Measurements from ENCODE around the gene DMRT1.
"Not testable (repeated sequence)": the region's sequence is repeated elsewhere in the genome, so short reads cannot be mapped to it uniquely, and the experiment has no call there.

Gene DMRT1

GRCh38 chr9:849431-849830 lies 7.9 kb downstream of the DMRT1 start:
- TF ChIP-seq Cebpa-rat (IDR thresholded peaks at IDR 0.05): no peak
- Histone ChIP-seq H3K4me1 (no peaks in the 10 kb centered on the region), H4K20me1 (no peaks in the 10 kb centered on the region), H3K4me2 (no peak overlapping the region), H3K27ac (no peak overlapping the region), H3K4me3 (no peak overlapping the region), H3K9me3 (no peaks in the 10 kb centered on the region), H3K9ac (no peak overlapping the region), H3K27me3 (no peaks in the 10 kb centered on the region), H3K36me3 (no peaks in the 10 kb centered on the region)

- Histone ChIP-seq H3K36me3 (no peaks in the 10 kb centered on the region), H4K20me1 (no peaks in the 10 kb centered on the region), H3K9me3 (no peaks in the 10 kb centered on the region), H3K4me1 (no peaks in the 10 kb centered on the region), H3K27ac (no peak overlapping the region), H3K27me3 (no peaks in the 10 kb centered on the region), H3K4me2 (no peak overlapping the region), H3K9ac (no peak overlapping the region), H3K4me3 (no peak overlapping the region)
- no peak for TF ChIP-seq Cebpa-rat (IDR thresholded peaks at IDR 0.05)
Measured at GRCh38 chr9:852539-852938, 11.0 kb downstream of the DMRT1 start.

GRCh38 chr9:859251-859650 lies 17.8 kb downstream of the DMRT1 start:
- no peak overlapping the region for H3K9ac ChIP-seq
- H3K4me3 ChIP-seq: no peak overlapping the region
- no peak for TF ChIP-seq Cebpa-rat (IDR thresholded peaks at IDR 0.05)
- no peaks in the 10 kb centered on the region for H4K20me1 ChIP-seq
- peaks cover 3% of the 10 kb centered on the region for H3K9me3 ChIP-seq
- H3K36me3 ChIP-seq: no peaks in the 10 kb centered on the region
- H3K4me2 ChIP-seq: peak overlapping the region; percentile 68
- H3K27ac ChIP-seq: no peak overlapping the region
- H3K4me1 ChIP-seq: peaks cover 15% of the 10 kb centered on the region
- H3K27me3 ChIP-seq: no peaks in the 10 kb centered on the region

GRCh38 chr9:860706-861105 lies 19.2 kb downstream of the DMRT1 start:
- Histone ChIP-seq H3K4me3 (no peak overlapping the region), H4K20me1 (no peaks in the 10 kb centered on the region), H3K4me1 (peaks cover 15% of the 10 kb centered on the region), H3K4me2 (no peak overlapping the region), H3K9me3 (peaks cover 3% of the 10 kb centered on the region), H3K27me3 (no peaks in the 10 kb centered on the region), H3K27ac (no peak overlapping the region), H3K36me3 (no peaks in the 10 kb centered on the region), H3K9ac (no peak overlapping the region)
- no peak for TF ChIP-seq Cebpa-rat (IDR thresholded peaks at IDR 0.05)

- H3K27me3 ChIP-seq: not testable (repeated sequence)
- peaks cover 15% of the 10 kb centered on the region for H3K4me1 ChIP-seq
Measured at GRCh38 chr9:861525-861924, 20.0 kb downstream of the DMRT1 start.

GRCh38 chr9:875119-875962 lies 33.8 kb downstream of the DMRT1 start:
- no peaks in the 10 kb centered on the region for H3K9me3 ChIP-seq
- no peaks in the 10 kb centered on the region for H3K27me3 ChIP-seq
- no peak overlapping the region for H3K9ac ChIP-seq
- no peaks in the 10 kb centered on the region for H4K20me1 ChIP-seq
- H3K4me2 ChIP-seq: no peak overlapping the region
- no peaks in the 10 kb centered on the region for H3K4me1 ChIP-seq
- no peak overlapping the region for H3K4me3 ChIP-seq
- no peaks in the 10 kb centered on the region for H3K36me3 ChIP-seq
- H3K27ac ChIP-seq: no peak overlapping the region
- no peak for TF ChIP-seq Cebpa-rat (IDR thresholded peaks at IDR 0.05)

More at GRCh38 chr9:861525-861924, 20.0 kb downstream of the DMRT1 start:
- not testable (repeated sequence) for H3K36me3 ChIP-seq, H3K9ac ChIP-seq, H3K27ac ChIP-seq, H3K9me3 ChIP-seq, H3K4me3 ChIP-seq, H3K4me2 ChIP-seq, H4K20me1 ChIP-seq

- no peak overlapping the region for H3K4me3 ChIP-seq
- no peak overlapping the region for H3K27ac ChIP-seq
- no peak overlapping the region for H3K9ac ChIP-seq
- no peaks in the 10 kb centered on the region for H3K9me3 ChIP-seq
- H3K4me2 ChIP-seq: no peak overlapping the region
- H3K4me1 ChIP-seq: no peaks in the 10 kb centered on the region
- no peaks in the 10 kb centered on the region for H3K36me3 ChIP-seq
- no peaks in the 10 kb centered on the region for H3K27me3 ChIP-seq
- H4K20me1 ChIP-seq: no peaks in the 10 kb centered on the region
- TF ChIP-seq Cebpa-rat (IDR thresholded peaks at IDR 0.05): no peak
Measured at GRCh38 chr9:876425-876824, 34.9 kb downstream of the DMRT1 start.

GRCh38 chr9:878239-878638 lies 36.7 kb downstream of the DMRT1 start:
- no peaks in the 10 kb centered on the region for H3K9me3 ChIP-seq
- H4K20me1 ChIP-seq: no peaks in the 10 kb centered on the region
- no peaks in the 10 kb centered on the region for H3K27me3 ChIP-seq
- no peak overlapping the region for H3K9ac ChIP-seq
- no peaks in the 10 kb centered on the region for H3K36me3 ChIP-seq
- TF ChIP-seq Cebpa-rat (IDR thresholded peaks at IDR 0.05): no peak
- no peaks in the 10 kb centered on the region for H3K4me1 ChIP-seq
- H3K4me2 ChIP-seq: no peak overlapping the region
- no peak overlapping the region for H3K27ac ChIP-seq
- no peak overlapping the region for H3K4me3 ChIP-seq

- Histone ChIP-seq H3K4me2 (no peak overlapping the region), H4K20me1 (no peaks in the 10 kb centered on the region), H3K27ac (no peak overlapping the region), H3K4me3 (no peak overlapping the region), H3K4me1 (no peaks in the 10 kb centered on the region), H3K36me3 (no peaks in the 10 kb centered on the region), H3K27me3 (no peaks in the 10 kb centered on the region), H3K9ac (no peak overlapping the region), H3K9me3 (no peaks in the 10 kb centered on the region)
- TF ChIP-seq Cebpa-rat (IDR thresholded peaks at IDR 0.05): no peak
Measured at GRCh38 chr9:880725-881124, 39.2 kb downstream of the DMRT1 start.

GRCh38 chr9:882416-882924 lies 41.0 kb downstream of the DMRT1 start:
- no peak overlapping the region for H3K4me3 ChIP-seq
- no peak overlapping the region for H3K4me2 ChIP-seq
- H3K9me3 ChIP-seq: no peaks in the 10 kb centered on the region
- TF ChIP-seq Cebpa-rat (IDR thresholded peaks at IDR 0.05): no peak
- H3K27me3 ChIP-seq: no peaks in the 10 kb centered on the region
- no peak overlapping the region for H3K9ac ChIP-seq
- no peaks in the 10 kb centered on the region for H3K36me3 ChIP-seq
- H3K4me1 ChIP-seq: no peaks in the 10 kb centered on the region
- H4K20me1 ChIP-seq: no peaks in the 10 kb centered on the region
- H3K27ac ChIP-seq: no peak overlapping the region

Measured in BLaER1 (cell line).